Skeletal muscle cell (primary cell): ENCODE results near the gene PSENEN.
A peak's percentile ranks its signal among the peaks of the same experiment; 100 is the strongest.

ENCODE experiments used
- DNase-seq: peaks from one replicate; pipeline ENCODE4 v3.0.0-alpha.2; 2010; ENCODE audit warnings: low read depth
- H3K4me3 ChIP-seq: 2 replicates; pipeline ENCODE4 v1.5.1; 2011; ENCODE audit warnings: low read depth, mild to moderate bottlenecking, control low read depth, low read length, moderate library complexity

PSENEN gene

GRCh38 chr19:35731779-35732405 is 13.6 kb upstream of the PSENEN start:
- no peak overlapping the region for H3K4me3 ChIP-seq
- no peak for DNase-seq

GRCh38 chr19:35732540-35733179 is 12.8 kb upstream of the PSENEN start:
- no peak overlapping the region for H3K4me3 ChIP-seq
- no peak for DNase-seq

GRCh38 chr19:35733180-35734125 is 12.0 kb upstream of the PSENEN start:
- DNase-seq = no peak
- H3K4me3 ChIP-seq = no peak overlapping the region

GRCh38 chr19:35734273-35734672 is 11.2 kb upstream of the PSENEN start:
- H3K4me3 ChIP-seq = no peak overlapping the region
- DNase-seq = no peak

GRCh38 chr19:35734889-35735288 is 10.6 kb upstream of the PSENEN start:
- H3K4me3 ChIP-seq = no peak overlapping the region
- DNase-seq = no peak

- no peak overlapping the region for H3K4me3 ChIP-seq
- no peak for DNase-seq
These were observed 8.3 kb upstream of the PSENEN start for GRCh38 chr19:35736913-35737886.

- H3K4me3 ChIP-seq = no peak overlapping the region
- no peak for DNase-seq
These were observed 7.2 kb upstream of the PSENEN start for GRCh38 chr19:35738021-35738886.

GRCh38 chr19:35738887-35739229 is 6.6 kb upstream of the PSENEN start:
- no peak for DNase-seq
- no peak overlapping the region for H3K4me3 ChIP-seq

- H3K4me3 ChIP-seq = peak overlapping the region; percentile 64
- no peak for DNase-seq
These were observed 6.0 kb upstream of the PSENEN start for GRCh38 chr19:35739275-35740107.

GRCh38 chr19:35740108-35740422 is 5.4 kb upstream of the PSENEN start:
- no peak for DNase-seq
- H3K4me3 ChIP-seq = peak overlapping the region; percentile 64

GRCh38 chr19:35740423-35741202 is 4.8 kb upstream of the PSENEN start:
- H3K4me3 ChIP-seq = peak overlapping the region; percentile 64
- DNase-seq = peak; percentile 88

- H3K4me3 ChIP-seq = peak overlapping the region; percentile 64
- no peak for DNase-seq
These were observed 4.3 kb upstream of the PSENEN start for GRCh38 chr19:35741203-35741515.

GRCh38 chr19:35742121-35742724 is 3.2 kb upstream of the PSENEN start, which contains the start of gene IGFLR1:
Gene IGFLR1, minus strand, starts transcription at chr19:35742452. Its CDS starts 1,272 bp downstream, at chr19:35741180.
- peak within 1 kb of the TSS; percentile 64 for H3K4me3 ChIP-seq
- no peak for DNase-seq

- no peak for DNase-seq
- no peak overlapping the region for H3K4me3 ChIP-seq
These were observed 1.6 kb upstream of the PSENEN start for GRCh38 chr19:35743640-35744429.

GRCh38 chr19:35744430-35745327 is 772 bp upstream of the PSENEN start:
- peak; percentile 82 for DNase-seq
- H3K4me3 ChIP-seq = peak overlapping the region; percentile 89
